HG02678 (cell line): Measurements from ENCODE around the gene ZMIZ2.

Experiments used
- ATAC-seq: cut with Tn5 transposase; IDR thresholded peaks from one replicate; pipeline ENCODE4 v1.9.1; 2021; ENCODE audit warnings: mild to moderate bottlenecking, moderate library complexity; ENCODE audit not compliant: unreplicated experiment

ZMIZ2 gene

DNA sequence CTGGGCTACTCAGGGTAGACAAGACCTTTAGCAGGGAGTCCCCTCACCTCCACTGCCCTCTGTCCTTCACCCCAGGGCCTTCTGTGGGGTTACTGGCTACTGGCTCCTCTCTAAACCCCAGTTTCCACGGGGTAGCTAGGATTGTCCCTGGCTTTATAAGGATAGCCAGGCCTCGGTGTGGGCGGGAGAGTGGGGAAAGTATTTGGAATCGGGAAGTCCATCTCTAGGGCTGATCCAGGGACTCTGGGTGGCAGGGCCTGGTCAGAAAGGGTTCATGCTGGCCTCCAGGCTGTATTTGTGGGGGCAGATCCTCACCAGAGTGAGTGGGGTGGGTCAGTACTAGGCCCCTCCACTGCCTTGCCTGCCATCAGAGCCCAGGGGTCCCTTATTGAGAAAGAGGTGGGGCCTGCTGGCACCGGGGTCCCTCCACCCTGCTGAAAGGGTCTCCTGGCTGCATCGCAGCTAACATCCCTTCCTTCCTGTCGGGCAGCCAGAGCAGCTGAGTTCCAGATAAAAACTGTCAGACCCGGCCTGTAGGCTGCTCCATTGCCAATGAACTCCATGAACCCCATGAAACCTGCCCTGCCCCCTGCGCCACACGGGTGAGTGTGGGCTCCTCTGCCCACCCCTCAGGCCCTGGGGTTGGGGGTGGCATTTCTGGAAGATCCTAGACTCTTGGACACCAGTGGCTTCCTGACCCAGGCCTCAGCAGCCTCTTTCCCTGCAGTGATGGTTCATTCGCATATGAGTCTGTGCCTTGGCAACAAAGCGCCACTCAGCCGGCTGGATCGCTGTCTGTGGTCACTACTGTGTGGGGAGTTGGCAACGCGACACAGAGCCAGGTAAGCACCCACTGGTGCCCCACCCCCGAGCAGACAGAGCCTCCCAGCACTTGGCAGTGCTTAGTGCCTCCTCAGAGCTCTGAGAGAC is 7.3 kb downstream of the ZMIZ2 start:
- no peak for ATAC-seq

DNA sequence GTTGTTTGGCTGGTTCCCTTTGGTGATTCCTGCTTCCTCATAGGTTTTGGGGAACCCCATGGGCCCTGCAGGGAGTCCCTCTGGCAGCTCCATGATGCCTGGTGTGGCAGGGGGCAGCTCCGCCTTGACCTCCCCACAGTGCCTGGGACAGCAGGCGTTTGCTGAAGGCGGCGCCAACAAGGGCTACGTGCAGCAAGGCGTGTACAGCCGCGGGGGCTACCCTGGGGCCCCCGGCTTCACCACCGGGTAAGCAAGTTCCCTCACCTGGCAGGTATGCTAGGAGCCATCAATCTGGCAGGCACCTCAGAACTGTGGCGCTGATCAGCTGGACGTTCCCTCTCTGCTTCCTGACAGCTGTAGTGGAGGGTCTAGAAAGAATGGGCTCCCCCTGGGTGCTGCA is 8.3 kb downstream of the ZMIZ2 start:
- ATAC-seq = no peak

DNA sequence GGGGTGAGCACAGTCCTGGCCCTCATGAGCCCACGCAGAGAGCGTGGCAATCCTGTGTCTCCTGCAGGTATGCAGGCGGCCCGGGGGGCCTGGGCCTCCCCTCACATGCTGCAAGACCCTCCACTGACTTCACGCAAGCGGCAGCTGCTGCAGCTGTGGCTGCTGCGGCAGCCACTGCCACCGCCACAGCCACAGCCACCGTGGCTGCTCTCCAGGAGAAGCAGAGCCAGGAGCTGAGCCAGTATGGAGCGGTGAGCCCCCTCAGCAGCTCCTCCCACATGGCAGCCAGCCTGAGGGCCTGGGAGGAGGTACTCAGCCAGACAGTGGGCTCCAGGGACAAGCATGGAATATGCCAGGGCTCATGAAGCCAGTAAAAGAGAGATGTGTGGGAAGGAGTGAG is 8.7 kb downstream of the ZMIZ2 start:
- ATAC-seq = no peak

DNA sequence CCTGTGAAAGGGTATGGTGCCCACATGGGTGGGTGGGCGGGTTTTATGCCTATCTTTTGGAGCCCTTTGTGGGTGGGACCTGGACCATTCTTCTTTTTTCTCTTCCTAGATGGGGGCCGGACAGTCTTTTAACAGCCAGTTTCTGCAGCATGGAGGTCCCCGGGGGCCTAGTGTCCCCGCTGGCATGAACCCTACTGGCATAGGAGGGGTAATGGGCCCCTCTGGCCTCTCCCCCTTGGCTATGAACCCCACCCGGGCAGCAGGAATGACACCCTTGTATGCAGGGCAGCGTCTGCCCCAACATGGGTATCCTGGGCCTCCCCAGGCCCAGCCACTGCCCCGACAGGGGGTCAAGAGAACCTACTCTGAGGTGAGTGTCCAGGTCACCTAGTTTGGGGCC is 9.1 kb downstream of the ZMIZ2 start:
- ATAC-seq = no peak

DNA sequence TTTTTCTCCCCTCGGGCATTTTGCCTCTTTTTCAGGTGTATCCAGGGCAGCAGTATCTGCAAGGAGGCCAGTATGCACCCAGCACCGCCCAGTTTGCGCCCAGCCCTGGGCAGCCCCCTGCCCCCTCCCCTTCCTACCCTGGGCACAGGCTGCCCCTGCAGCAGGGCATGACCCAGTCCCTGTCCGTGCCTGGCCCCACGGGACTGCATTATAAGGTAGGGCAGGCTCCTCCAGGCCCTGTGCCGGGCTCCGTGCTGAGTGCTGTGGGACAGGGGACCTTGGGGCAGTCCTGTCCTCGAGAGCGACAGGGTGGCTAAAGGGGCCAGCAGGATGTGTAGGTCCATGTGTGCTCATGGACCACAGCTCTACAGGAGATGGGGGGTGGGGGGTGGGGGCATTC is 10.6 kb downstream of the ZMIZ2 start:
- ATAC-seq = no peak

DNA sequence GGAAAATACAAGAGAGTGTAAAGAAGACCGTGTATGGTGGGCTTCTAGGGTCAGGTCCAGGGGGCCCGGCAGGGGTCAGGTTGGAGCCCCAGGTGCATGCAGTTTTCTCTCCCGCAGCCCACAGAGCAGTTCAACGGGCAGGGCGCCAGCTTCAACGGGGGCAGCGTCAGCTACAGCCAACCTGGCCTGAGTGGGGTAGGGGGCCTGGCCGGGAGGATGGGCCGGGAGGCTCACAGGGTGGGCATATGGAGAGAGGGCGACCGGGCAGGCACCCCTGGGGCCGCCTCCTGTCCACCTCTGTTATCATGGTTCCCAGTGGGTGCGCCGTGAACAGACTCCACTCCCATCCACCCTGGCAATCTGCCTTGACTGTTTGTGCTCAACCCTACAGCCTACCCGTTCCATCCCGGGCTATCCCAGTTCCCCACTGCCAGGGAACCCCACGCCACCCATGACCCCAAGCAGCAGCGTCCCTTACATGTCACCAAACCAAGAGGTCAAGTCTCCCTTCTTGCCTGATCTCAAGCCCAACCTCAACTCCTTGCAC is 11.5 kb downstream of the ZMIZ2 start:
- no peak for ATAC-seq

DNA sequence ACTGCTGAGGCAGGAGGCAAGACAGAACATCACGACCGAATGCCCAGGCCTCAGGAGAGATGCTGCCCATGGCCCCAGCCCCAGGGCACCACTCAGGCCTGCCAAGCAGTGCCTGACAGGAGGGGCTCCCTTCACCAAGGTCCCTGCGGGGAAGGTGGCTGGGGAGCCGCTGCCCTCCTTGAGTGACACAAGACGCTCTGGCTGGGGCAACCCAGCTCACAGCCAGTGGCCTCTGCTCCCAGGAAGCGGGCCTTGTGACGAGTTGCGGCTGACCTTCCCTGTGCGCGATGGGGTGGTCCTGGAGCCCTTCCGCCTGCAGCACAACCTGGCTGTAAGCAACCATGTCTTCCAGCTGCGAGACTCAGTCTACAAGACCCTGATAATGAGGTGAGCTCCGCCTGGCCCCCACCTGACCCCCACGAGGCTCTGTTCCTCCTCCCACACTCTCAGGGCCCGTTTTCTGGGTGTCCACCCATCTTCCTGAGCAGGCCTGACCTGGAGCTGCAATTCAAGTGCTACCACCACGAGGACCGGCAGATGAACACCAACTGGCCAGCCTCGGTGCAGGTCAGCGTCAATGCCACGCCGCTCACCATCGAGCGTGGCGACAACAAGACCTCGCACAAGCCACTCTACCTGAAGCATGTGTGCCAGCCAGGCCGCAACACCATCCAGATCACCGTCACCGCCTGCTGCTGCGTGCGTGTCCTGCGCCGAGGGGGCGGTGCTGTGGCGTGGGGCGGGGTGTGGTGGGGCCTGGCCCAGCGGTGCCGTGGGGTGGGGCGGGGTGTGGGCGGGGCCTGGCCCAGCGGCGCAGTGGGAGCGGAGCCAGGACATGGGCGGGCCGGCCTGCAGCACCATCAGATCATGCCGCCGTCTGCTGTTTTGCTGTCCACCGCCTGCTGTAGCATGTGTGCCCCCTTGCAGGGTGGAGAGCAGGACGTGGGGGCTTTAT is 12.8 kb downstream of the ZMIZ2 start:
- no peak for ATAC-seq

DNA sequence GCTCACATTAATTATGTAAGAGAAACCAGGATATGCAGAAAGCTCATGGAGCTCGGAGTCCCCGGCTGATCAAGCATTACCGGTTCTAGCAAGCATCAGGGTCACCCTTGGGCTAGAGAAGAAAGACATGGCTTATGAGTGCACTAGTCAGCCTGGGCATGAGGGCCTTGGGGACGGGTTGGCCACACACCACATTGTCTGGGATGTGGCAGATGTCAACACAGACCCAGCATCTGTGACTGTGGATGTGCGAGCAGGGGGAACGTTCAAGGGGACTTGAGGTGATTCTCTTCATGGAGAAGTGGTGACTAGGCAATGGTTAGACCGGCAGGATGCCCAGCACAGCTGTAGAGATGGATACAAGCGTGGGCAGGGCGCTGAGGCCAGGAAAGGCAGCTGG is 13.7 kb downstream of the ZMIZ2 start:
- ATAC-seq = no peak

DNA sequence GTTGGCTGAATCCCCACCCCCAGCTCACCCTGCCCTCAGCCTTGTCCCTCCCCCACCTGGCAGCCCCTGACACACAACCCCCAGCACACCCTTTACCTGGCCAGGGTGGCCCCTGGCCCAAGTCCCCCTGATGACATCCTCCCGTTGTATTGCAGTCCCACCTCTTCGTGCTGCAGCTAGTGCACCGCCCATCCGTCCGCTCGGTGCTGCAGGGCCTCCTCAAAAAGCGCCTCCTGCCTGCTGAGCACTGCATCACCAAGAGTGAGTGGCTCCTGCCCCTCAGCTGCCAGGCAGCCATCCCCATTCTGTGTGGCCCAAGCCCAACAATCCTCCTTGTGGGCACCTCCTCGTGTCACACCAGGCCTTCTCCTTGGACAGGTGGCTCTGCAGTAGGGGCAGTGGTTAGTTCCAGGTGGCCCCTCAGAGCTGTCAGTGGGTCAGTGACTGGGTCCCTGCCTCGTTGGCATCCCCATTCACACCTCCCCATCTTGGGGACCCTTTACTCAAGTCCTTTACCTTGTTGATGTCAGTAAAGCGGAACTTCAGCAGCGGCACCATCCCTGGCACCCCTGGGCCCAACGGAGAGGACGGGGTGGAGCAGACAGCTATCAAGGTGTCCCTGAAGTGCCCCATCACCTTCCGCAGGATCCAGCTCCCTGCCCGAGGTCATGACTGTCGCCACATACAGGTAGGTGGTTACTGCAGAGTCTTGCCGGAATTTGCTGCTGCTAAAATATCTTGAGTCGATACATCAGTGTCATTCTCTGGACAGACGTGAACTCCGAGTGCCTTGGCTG is 14.3 kb downstream of the ZMIZ2 start:
- no peak for ATAC-seq

DNA sequence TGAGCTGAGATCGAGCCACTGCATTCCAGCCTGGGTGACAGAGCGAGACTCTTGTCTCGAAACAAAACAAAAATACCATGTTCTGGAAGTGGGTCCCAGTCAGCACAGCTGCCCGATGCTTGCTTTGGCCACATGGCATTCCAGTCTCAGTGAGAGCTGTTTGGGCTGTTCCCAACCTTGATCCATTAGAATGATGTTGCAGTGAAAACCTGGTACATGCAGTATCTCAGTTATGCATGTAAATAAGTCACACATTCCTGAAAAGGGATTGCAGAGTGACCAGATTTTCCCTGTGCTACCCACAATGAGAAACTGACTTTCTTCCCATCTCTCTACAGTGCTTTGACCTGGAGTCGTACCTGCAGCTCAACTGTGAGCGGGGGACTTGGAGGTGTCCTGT is 15.4 kb downstream of the ZMIZ2 start:
- ATAC-seq = no peak

DNA sequence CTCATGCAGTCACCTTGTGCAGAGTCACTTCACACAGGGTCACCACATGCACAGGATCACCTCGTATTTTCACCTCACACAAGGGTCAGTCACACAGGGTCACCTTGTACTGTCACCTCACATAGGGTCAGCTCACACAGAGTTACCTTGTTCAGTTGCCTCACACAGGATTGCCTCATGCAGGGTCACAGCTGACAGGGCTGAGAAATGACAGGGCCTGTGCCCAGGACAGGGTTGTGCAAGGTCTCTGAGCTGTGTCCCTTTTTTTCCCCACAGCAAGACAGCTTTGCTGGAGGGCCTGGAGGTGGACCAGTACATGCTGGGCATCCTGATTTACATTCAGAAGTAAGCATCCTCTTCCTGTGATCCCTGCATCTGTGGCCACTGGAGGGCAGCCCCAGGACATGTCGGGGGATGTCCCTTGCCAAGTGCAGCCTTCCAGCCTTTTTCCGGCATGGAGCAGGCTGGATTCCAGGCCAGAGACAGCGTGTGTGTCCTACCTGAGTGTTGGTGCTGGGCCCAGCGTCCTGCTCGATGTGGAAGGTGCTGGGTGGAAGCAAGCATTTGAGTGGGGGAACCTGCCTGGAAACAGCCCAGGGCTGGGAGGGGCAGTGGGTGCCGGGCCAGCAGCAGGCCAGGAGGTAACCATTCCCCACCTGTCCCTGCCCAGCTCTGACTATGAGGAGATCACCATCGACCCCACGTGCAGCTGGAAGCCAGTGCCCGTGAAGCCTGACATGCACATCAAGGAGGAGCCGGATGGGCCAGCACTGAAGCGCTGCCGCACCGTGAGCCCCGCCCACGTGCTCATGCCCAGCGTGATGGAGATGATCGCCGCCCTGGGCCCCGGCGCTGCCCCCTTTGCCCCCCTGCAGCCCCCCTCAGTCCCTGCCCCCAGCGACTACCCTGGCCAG is 16.3 kb downstream of the ZMIZ2 start:
- ATAC-seq = no peak

DNA sequence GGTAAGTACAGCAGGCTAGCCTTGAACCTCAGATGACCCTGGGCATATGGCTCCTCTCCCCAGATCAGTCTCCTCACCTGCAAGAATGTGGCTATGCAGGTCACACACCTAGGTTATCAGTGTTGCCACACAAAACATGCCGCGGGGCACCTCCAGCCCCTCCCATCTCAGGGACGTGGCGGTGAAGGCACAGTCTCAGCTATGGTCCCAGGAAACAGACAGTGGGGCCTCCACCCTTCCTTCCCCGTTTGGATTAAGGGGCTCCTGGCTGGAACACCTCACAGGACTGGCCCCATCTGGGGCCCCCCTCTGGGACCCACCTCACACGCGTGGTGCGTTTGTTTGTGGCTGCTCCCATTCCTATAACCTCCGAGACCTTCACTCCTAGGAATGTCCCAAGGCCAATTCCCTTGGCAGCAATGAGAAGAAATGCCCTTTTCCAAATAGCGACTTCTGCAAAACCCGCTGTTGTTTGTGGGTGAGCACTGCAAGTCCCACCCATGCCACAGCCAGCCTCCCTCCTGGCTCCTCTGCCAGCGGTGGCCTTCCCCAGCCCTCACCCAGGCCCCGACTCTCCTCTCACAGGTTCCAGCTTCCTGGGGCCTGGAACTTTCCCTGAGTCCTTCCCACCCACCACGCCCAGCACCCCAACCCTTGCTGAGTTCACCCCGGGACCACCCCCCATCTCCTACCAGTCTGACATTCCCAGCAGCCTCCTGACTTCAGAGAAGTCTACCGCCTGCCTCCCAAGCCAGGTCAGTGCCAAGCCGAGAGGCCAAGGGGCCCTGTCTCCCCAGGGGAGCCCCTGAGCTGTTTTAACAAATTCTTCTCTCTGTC is 17.1 kb downstream of the ZMIZ2 start:
- ATAC-seq = no peak

DNA sequence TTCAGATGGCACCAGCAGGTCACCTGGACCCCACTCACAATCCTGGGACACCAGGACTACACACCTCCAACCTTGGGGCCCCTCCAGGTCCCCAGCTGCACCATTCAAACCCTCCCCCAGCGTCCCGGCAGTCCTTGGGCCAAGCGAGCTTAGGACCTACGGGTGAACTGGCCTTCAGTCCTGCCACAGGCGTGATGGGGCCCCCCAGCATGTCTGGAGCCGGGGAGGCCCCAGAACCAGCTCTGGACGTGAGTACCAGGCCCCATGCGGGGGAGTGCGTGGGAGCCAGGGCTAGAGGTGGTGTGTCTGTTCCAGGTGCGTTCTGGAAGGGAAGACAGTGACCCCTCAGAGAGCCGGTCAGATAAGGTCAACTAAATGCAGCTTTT is 17.8 kb downstream of the ZMIZ2 start:
- no peak for ATAC-seq

DNA sequence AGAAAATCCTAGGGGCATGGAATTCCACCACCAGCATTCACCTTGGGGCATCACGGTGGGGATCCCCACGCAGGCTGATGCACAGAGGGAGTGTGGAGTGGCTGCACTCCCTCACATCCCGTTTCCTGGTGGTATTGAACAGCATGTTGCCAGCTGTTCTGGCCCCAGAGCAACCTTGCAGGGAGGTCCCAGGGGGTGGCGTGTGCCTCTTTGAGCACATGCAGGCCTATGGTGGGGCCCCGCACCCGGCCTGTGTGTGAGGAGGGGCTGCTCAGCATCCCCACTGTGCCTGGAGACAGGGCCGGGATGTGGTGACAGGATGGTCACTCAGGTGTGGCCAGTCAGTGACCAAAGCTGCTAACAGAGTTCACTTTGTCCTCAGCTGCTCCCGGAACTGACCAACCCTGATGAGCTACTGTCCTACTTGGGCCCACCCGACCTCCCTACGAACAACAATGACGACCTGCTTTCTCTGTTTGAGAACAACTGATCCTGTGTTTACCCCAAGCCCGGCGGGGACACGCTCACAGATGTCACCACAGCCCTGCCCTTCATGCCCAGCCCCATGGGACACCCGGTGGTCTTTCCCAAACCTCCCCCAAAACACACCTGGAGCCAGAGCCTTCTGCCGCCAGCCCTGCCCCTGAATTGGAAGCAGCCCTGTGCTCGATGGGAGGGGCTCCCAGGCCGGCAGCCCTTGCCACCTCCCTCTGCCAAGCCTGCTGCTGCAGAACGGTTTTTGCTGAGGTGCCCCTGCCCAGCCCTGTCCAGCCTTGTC is 18.7 kb downstream of the ZMIZ2 start:
- no peak for ATAC-seq

DNA sequence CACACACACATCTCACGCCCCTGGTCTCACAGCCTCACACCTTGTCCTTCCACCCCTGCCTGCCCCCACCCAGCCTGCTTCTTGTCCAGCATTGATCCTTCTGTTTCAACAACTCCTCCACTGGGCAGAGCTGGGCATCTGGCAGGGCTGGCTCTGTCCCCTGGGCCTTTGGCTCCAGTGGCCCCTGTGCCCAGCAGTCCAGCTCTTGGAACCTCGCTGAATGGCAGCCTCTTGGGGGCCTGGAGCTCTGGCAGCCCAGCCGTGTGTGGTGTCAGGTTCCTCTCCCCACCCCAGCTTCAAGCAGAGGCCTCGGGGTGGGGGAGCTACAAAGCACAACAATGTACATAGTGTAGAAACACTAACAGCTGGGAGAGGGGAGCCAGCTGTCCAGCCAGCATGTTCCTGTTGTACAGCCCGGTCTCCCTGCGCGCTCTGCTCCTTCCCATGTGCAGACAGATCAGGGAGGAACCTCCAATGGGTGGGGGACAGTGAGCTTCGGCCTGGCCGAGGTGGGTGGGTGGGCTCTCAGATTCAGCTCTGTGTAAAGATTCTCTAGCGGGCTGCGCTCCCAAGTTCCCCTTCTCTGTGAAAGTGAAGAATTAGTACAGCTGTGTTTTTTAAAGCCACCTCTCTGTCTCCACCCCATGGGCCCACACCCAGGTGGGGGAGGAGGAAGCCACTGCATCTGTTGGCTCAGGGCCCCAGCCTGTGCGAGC is 19.4 kb downstream of the ZMIZ2 start:
- ATAC-seq = peak; percentile 78

DNA sequence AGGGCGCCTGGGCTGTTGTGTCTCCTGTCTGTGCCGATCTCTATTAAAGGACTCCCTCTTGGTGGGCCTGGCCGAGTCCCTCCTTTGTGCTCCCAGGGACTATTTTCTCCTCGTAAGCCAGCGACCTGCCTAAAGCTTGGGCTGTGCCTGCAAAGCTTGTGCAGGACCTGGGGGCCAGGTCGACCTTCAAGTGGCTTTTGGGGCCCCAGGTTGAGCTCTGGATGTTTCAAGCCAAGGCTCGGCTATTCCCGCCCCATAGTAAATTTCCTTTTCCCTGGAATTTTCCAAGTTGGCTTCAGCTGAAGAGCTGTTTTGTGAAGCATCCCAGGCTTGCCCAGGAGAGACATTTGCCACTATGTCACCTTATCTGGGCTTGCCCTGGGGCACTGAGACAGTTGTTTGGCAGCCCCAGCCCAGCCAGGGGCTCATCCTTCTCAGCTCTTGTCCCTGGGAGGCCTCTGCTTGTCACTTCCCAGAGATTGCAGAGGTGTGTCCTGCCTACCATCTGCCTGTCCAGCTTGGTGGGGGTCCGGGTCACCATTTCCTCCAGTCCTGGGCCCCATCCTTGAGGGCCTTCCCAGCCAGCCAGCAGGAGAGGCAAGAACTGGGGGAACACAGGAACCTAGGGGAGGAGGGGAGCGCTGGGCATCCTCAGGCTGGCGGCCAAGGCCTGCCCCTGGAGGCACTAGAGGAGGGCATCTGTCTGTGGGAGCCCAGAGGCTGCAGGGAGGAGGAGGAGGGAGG is 20.2 kb downstream of the ZMIZ2 start:
- ATAC-seq = no peak

DNA sequence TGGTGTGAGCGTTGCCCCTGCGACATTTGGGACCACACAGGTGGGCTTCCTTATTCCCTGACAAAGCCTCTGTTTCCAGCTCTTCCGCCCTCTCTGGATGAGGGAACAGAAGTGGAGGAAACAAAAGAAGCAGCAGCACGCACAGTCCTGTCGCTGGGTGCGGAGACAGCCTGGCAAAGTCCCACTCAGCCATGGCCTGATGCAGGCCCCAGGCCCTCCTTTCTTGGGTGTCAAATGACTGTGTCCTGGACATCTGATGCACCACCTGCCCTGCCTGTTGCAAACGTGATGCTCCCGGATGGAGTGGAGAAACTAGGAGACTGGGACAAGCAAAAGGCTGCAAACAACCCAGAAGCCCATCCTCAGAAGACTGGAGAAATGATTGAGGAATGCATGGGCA is 20.7 kb downstream of the ZMIZ2 start:
- ATAC-seq = no peak
